ENCODE measurements around the gene COL15A1.

DNA sequence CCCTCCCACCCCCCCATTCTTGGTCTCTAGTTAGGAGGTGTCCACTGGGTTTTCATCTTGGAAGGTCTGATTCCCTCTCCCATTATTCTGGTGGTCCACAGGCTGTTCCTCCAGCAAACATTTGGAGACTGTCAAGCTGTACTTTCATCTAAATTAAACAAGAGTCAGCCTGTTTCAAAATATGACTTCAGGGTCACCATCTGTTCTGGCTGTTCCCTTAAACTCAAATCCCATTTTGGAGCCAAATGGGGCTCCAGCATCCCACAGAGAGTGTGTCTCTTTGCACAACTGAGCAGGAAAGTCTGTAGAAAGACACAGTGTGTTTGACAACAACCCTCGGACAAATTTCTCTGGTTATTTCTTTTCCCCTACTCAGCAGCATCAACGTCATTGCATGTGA, 20.5 kb downstream of the COL15A1 start:
- TF ChIP-seq, protein P1, sequence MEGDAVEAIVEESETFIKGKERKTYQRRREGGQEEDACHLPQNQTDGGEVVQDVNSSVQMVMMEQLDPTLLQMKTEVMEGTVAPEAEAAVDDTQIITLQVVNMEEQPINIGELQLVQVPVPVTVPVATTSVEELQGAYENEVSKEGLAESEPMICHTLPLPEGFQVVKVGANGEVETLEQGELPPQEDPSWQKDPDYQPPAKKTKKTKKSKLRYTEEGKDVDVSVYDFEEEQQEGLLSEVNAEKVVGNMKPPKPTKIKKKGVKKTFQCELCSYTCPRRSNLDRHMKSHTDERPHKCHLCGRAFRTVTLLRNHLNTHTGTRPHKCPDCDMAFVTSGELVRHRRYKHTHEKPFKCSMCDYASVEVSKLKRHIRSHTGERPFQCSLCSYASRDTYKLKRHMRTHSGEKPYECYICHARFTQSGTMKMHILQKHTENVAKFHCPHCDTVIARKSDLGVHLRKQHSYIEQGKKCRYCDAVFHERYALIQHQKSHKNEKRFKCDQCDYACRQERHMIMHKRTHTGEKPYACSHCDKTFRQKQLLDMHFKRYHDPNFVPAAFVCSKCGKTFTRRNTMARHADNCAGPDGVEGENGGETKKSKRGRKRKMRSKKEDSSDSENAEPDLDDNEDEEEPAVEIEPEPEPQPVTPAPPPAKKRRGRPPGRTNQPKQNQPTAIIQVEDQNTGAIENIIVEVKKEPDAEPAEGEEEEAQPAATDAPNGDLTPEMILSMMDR (IDR thresholded peaks at IDR 0.05) = no peak
- no peak for TF ChIP-seq POLR2A (IDR thresholded peaks at IDR 0.05)
